ENCODE data around the gene EIF2S2. TPM values are rescaled to one million over a fixed set of nuclear protein-coding genes. Genes with fewer than 3 reads are reported as not detected.

EIF2S2 gene
- total RNA-seq, 1 experiment from 2014 or later: 121 TPM

DNA sequence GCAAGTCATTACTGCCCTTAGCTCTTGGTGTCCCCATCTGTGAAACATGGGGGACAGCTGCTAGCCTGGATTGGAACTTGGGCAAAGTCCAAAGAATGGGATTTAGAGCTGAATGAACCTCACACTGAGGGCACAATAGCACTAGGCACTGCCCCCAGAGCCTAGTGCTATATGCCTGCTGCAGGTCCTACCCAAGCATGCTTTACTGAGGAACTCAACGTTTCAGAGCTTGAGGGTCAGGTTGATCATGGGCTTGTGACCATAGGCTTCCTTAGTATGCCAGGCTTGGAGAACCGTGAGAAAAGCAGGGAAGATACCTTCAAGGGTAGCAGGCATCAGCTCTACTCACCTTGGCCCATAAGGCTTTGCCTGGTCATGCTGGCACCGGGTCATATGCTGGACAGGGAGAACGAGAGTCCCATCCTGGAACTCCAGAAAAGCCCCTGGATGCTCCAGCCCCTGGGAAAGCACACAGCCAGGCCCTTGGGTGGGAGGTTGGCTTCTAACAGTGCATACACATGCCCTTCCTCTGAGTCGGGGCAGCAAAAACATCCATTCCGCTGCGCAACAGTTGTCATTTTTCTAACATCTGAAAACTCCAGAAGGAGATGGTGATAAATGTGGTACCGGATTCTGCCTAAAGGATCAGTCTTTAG lies 29.7 kb downstream of the EIF2S2 start:
- no peak for ATAC-seq
- intact Hi-C loops (cut with micrococcal nuclease): no loop called here
- DNase-seq (ENCODE audit: low read depth, low spot score): no peak
- Histone ChIP-seq H3K36me3 (ENCODE audit: control insufficient read depth in 1 of 2, insufficient read depth in 2 of 2, low read length in 2 of 2) (peaks cover 12 to 14% of the 10 kb centered on the region in 2 experiments; a peak in 3 of 4 replicates), H3K9me2 (ENCODE audit: insufficient read depth) (no peaks in the 10 kb centered on the region), H3K27me3 (ENCODE audit: insufficient read depth, low read length) (no peaks in the 10 kb centered on the region), H3K79me2 (ENCODE audit: insufficient read depth, low read length) (no peaks in the 10 kb centered on the region), H3K4me2 (ENCODE audit: low read length) (no peak overlapping the region), H2AFZ (ENCODE audit: low read depth, low read length, poor library complexity, severe bottlenecking) (no peak overlapping the region), H3K9me3 (ENCODE audit: control insufficient read depth in 1 of 2, insufficient read depth in 1 of 2, low read depth in 1 of 2, low read length in 2 of 2) (no peaks in the 10 kb centered on the region), H4K20me1 (ENCODE audit: insufficient read depth) (no peaks in the 10 kb centered on the region), H3K9ac (ENCODE audit: low read length) (no peak overlapping the region), H3K27ac (ENCODE audit: low read depth, low read length) (no peak overlapping the region), H3K4me3 (replicated peaks in 1 of 2; ENCODE audit: low read depth in 1 of 2, low read length in 2 of 2) (no peak overlapping the region), H3K4me1 (ENCODE audit: control insufficient read depth in 1 of 2, insufficient read depth in 2 of 2, low read length in 2 of 2) (0 out of 4 replicates have a peak, but pooled peaks cover 0 to 4% of the 10 kb centered on the region in 2 experiments)
- CTCF ChIA-PET: interaction anchor here (1.4 to 2.4 kb wide), 2 partner anchors 13 to 149 kb away, joined by 6 to 7 read pairs; no protein-coding TSS in a partner anchor
- TF ChIP-seq EZH2 (IDR thresholded peaks at IDR 0.05) (no peak), FOSL1 (IDR thresholded peaks at IDR 0.05; ENCODE audit: low read depth) (no peak), CBX3 (IDR thresholded peaks at IDR 0.05; ENCODE audit: low read depth) (no peak), POLR2A (IDR thresholded peaks at IDR 0.05; ENCODE audit: borderline replicate concordance, extremely low read depth, insufficient read depth, insufficient read length) (no peak), JUND (IDR thresholded peaks at IDR 0.05) (no peak), REST (IDR thresholded peaks at IDR 0.05; ENCODE audit: low read depth) (no peak), YY1 (IDR thresholded peaks at IDR 0.05; ENCODE audit: extremely low read depth, insufficient replicate concordance, low read depth, low read length) (no peak), ZFX (IDR thresholded peaks at IDR 0.05) (no peak), TCF7L2 (IDR thresholded peaks at IDR 0.05; ENCODE audit: borderline replicate concordance, extremely low read depth, insufficient read depth, insufficient read length) (no peak), SP1 (IDR thresholded peaks at IDR 0.05; ENCODE audit: low read depth) (no peak), ATF3 (IDR thresholded peaks at IDR 0.05) (no peak), SIN3A (IDR thresholded peaks at IDR 0.05; ENCODE audit: low read depth) (no peak), ZNF274 (IDR thresholded peaks at IDR 0.05; ENCODE audit: low read depth, low read length) (no peak), RAD21 (IDR thresholded peaks at IDR 0.05; ENCODE audit: low read depth) (no peak), CEBPB (IDR thresholded peaks at IDR 0.05; ENCODE audit: low read depth) (no peak)
- TF ChIP-seq, protein P1, sequence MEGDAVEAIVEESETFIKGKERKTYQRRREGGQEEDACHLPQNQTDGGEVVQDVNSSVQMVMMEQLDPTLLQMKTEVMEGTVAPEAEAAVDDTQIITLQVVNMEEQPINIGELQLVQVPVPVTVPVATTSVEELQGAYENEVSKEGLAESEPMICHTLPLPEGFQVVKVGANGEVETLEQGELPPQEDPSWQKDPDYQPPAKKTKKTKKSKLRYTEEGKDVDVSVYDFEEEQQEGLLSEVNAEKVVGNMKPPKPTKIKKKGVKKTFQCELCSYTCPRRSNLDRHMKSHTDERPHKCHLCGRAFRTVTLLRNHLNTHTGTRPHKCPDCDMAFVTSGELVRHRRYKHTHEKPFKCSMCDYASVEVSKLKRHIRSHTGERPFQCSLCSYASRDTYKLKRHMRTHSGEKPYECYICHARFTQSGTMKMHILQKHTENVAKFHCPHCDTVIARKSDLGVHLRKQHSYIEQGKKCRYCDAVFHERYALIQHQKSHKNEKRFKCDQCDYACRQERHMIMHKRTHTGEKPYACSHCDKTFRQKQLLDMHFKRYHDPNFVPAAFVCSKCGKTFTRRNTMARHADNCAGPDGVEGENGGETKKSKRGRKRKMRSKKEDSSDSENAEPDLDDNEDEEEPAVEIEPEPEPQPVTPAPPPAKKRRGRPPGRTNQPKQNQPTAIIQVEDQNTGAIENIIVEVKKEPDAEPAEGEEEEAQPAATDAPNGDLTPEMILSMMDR (IDR thresholded peaks at IDR 0.05 in 2 of 3, conservative IDR thresholded peaks at IDR 0.05 in 1 of 3; ENCODE audit: borderline replicate concordance in 1 of 3, insufficient read depth in 1 of 3, low read depth in 2 of 3, low read length in 2 of 3): no peak
- TF ChIP-seq, protein P2, sequence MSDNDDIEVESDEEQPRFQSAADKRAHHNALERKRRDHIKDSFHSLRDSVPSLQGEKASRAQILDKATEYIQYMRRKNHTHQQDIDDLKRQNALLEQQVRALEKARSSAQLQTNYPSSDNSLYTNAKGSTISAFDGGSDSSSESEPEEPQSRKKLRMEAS (IDR thresholded peaks at IDR 0.05): no peak
- TF ChIP-seq, protein P3, sequence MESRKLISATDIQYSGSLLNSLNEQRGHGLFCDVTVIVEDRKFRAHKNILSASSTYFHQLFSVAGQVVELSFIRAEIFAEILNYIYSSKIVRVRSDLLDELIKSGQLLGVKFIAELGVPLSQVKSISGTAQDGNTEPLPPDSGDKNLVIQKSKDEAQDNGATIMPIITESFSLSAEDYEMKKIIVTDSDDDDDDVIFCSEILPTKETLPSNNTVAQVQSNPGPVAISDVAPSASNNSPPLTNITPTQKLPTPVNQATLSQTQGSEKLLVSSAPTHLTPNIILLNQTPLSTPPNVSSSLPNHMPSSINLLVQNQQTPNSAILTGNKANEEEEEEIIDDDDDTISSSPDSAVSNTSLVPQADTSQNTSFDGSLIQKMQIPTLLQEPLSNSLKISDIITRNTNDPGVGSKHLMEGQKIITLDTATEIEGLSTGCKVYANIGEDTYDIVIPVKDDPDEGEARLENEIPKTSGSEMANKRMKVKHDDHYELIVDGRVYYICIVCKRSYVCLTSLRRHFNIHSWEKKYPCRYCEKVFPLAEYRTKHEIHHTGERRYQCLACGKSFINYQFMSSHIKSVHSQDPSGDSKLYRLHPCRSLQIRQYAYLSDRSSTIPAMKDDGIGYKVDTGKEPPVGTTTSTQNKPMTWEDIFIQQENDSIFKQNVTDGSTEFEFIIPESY (IDR thresholded peaks at IDR 0.05; ENCODE audit: extremely low read depth, insufficient replicate concordance, low read length): no peak
- RAD21 ChIA-PET (ENCODE audit: low non-redundant PET in 1 of 2, low total read pairs in 2 of 2, uncharacterized antibody in 2 of 2, unreplicated experiment in 2 of 2): no interaction called here
- no TSS peak for BruUV-seq (replicated peaks)
- POLR2A ChIA-PET: no interaction called here

Data from HCT116 (cell line).